Neural cell (in vitro differentiated cells): ENCODE measurements around the gene NDFIP1. TPM values are rescaled to one million over a fixed set of nuclear protein-coding genes. Genes with fewer than 3 reads are reported as not detected.

ENCODE experiments used
- H2AFZ ChIP-seq: fragments of 200-600, 300-800 bp; sonication (generic), shearing (Covaris generic); 2 replicates; pipeline ENCODE4 v1.6.0; 2014; ENCODE audit warnings: low read depth, mild to moderate bottlenecking, antibody characterized with exemption, low read length, moderate library complexity
- H3F3A ChIP-seq: fragments of 200-600 bp; shearing (Covaris generic); 2 replicates; pipeline ENCODE4 v1.6.1; 2016; ENCODE audit warnings: mild to moderate bottlenecking, moderate library complexity, mixed read lengths, antibody characterized with exemption, low read length; ENCODE audit not compliant: insufficient read depth, poor library complexity, severe bottlenecking
- H3K27ac ChIP-seq: fragments of 200-600, 300-800 bp; sonication (generic), shearing (Covaris generic); 2 replicates; pipeline ENCODE4 v1.5.1; 2014; ENCODE audit warnings: mild to moderate bottlenecking, low read length, moderate library complexity
- H3K27me3 ChIP-seq: fragments of 300-800, 200-600 bp; sonication (generic), shearing (Covaris generic); 2 replicates; pipeline ENCODE4 v1.6.0; 2014; ENCODE audit warnings: mild to moderate bottlenecking, low read depth, low read length, moderate library complexity; ENCODE audit not compliant: insufficient read depth
- H3K36me3 ChIP-seq: fragments of 300-800, 200-600 bp; sonication (generic), shearing (Covaris generic); 2 replicates; pipeline ENCODE4 v1.5.1; 2014; ENCODE audit warnings: mild to moderate bottlenecking, antibody characterized with exemption, low read length, moderate library complexity; ENCODE audit not compliant: insufficient read depth
- H3K4me2 ChIP-seq: fragments of 300-800, 200-600 bp; sonication (generic), shearing (Covaris generic); 2 replicates; pipeline ENCODE4 v1.6.0; 2014; ENCODE audit warnings: mild to moderate bottlenecking, low read length
- H3K4me3 ChIP-seq: fragments of 300-800, 200-600 bp; sonication (generic), shearing (Covaris generic); 2 replicates; pipeline ENCODE4 v1.5.1; 2014; ENCODE audit warnings: mild to moderate bottlenecking, low read length, moderate library complexity
- H3K79me2 ChIP-seq: fragments of 200-600 bp; shearing (Covaris generic); replicated peaks from 2 replicates; pipeline ENCODE4 v1.6.0; 2014; ENCODE audit warnings: mild to moderate bottlenecking, low read length, moderate library complexity; ENCODE audit not compliant: insufficient read depth
- H3K9ac ChIP-seq: fragments of 300-800, 200-600 bp; sonication (generic), shearing (Covaris generic); 2 replicates; pipeline ENCODE4 v1.6.1; 2016; ENCODE audit warnings: mild to moderate bottlenecking, low read length, mixed read lengths
- H3K9me2 ChIP-seq: fragments of 200-600 bp; shearing (Covaris generic); 2 replicates; pipeline ENCODE4 v1.6.1; 2016; ENCODE audit warnings: mild to moderate bottlenecking, low read length, mixed read lengths; ENCODE audit not compliant: insufficient read depth
- H3K9me3 ChIP-seq: fragments of 200-600, 300-800 bp; sonication (generic), shearing (Covaris generic); 2 replicates; pipeline ENCODE4 v1.6.1; 2016; ENCODE audit warnings: mild to moderate bottlenecking, mixed run types, low read length, moderate library complexity, mixed read lengths
- H4K20me1 ChIP-seq: fragments of 200-600 bp; shearing (Covaris generic); 2 replicates; pipeline ENCODE4 v1.6.1; 2016; ENCODE audit warnings: mild to moderate bottlenecking, mixed run types; ENCODE audit not compliant: insufficient read depth
- CTCF ChIP-seq: fragments of 450-650 bp; IDR thresholded peaks from 2 replicates; pipeline ENCODE4 v1.5.1; 2014; ENCODE audit warnings: antibody characterized with exemption, mild to moderate bottlenecking, moderate library complexity; ENCODE audit not compliant: poor library complexity, severe bottlenecking
- EP300 ChIP-seq: fragments of 450-650 bp; conservative IDR thresholded peaks from 2 replicates; pipeline ENCODE4 v1.6.1; 2014; ENCODE audit warnings: antibody characterized with exemption, mild to moderate bottlenecking, moderate library complexity; ENCODE audit not compliant: poor library complexity, severe bottlenecking
- EZH2 ChIP-seq: fragments of 200-600, 300-800 bp; shearing (Covaris generic), sonication (generic); IDR thresholded peaks from 2 replicates; pipeline ENCODE4 v1.6.1; 2014; ENCODE audit warnings: antibody characterized with exemption, low read length, borderline replicate concordance, mild to moderate bottlenecking; ENCODE audit not compliant: insufficient read depth, poor library complexity, severe bottlenecking
- MXI1 ChIP-seq: fragments of 450-650 bp; conservative IDR thresholded peaks from 2 replicates; pipeline ENCODE4 v1.6.1; 2014; ENCODE audit warnings: antibody characterized with exemption, mild to moderate bottlenecking; ENCODE audit not compliant: poor library complexity, severe bottlenecking
- POLR2AphosphoS5 ChIP-seq: IDR thresholded peaks from 2 replicates; pipeline ENCODE4 v1.6.1; 2012
- RAD21 ChIP-seq: fragments of 450-650 bp; conservative IDR thresholded peaks from 2 replicates; pipeline ENCODE4 v1.6.1; 2014; ENCODE audit warnings: antibody characterized with exemption, mild to moderate bottlenecking, moderate library complexity
- REST ChIP-seq: IDR thresholded peaks from 2 replicates; pipeline ENCODE4 v1.6.1; 2012; ENCODE audit warnings: borderline replicate concordance
- SMC3 ChIP-seq: fragments of 450-650 bp; conservative IDR thresholded peaks from 2 replicates; pipeline ENCODE4 v1.6.1; 2014; ENCODE audit warnings: antibody characterized with exemption, mild to moderate bottlenecking, moderate library complexity; ENCODE audit not compliant: poor library complexity
- TAF1 ChIP-seq: IDR thresholded peaks from 2 replicates; pipeline ENCODE4 v1.6.1; 2012; ENCODE audit warnings: low read depth
- polyA plus RNA-seq: library from polyadenylated mRNA; depleted of rRNA; stranded (reverse); fragments of >200 nt; gene quantifications from 2 replicates; pipeline ENCODE4 v1.2.3, GENCODE V29; 2014

The NDFIP1 gene
- polyA plus RNA-seq, 1 donor from 2014 or later, result 99.7 TPM

- peak overlapping the region; percentile 62 for H2AFZ ChIP-seq
- no peaks in the 10 kb centered on the region for H3K27me3 ChIP-seq
- H3K4me3 ChIP-seq, result peak overlapping the region; percentile 52
- no peak for TF ChIP-seq TAF1
- H3F3A ChIP-seq, result no peaks in the 10 kb centered on the region
- H3K27ac ChIP-seq, result peak overlapping the region; percentile 93
- peak overlapping the region; percentile 65 for H3K9ac ChIP-seq
- H4K20me1 ChIP-seq, result no peaks in the 10 kb centered on the region
- H3K79me2 ChIP-seq, result no peaks in the 10 kb centered on the region
- H3K9me2 ChIP-seq, result no peaks in the 10 kb centered on the region
- no peaks in the 10 kb centered on the region for H3K36me3 ChIP-seq
- no peaks in the 10 kb centered on the region for H3K9me3 ChIP-seq
- peak overlapping the region; percentile 36 for H3K4me2 ChIP-seq
These were observed 45.2 kb upstream of the NDFIP1 start for GRCh38 chr5:142063376-142063775.

- TF ChIP-seq CTCF (no peak), TAF1 (no peak), SMC3 (peak; percentile 45), POLR2AphosphoS5 (peak; percentile 77), RAD21 (peak; percentile 27), REST (peak; percentile 58), EZH2 (no peak), MXI1 (peak; percentile 41), EP300 (peak; percentile 75)
- no peaks in the 10 kb centered on the region for H3F3A ChIP-seq
- H3K79me2 ChIP-seq, result no peaks in the 10 kb centered on the region
- peak overlapping the region; percentile 65 for H3K9ac ChIP-seq
- peak overlapping the region; percentile 62 for H2AFZ ChIP-seq
- H3K4me2 ChIP-seq, result peak overlapping the region; percentile 36
- H3K27ac ChIP-seq, result peak overlapping the region; percentile 93
- H3K9me2 ChIP-seq, result no peaks in the 10 kb centered on the region
- no peaks in the 10 kb centered on the region for H3K27me3 ChIP-seq
- H3K36me3 ChIP-seq, result no peaks in the 10 kb centered on the region
- peak overlapping the region; percentile 52 for H3K4me3 ChIP-seq
- no peaks in the 10 kb centered on the region for H4K20me1 ChIP-seq
- no peaks in the 10 kb centered on the region for H3K9me3 ChIP-seq
These were observed 44.7 kb upstream of the NDFIP1 start for GRCh38 chr5:142063878-142064331.

GRCh38 chr5:142065273-142065672, 43.3 kb upstream of the NDFIP1 start:
- peak overlapping the region; percentile 4 for H3K4me2 ChIP-seq
- TF ChIP-seq RAD21 (peak; percentile 24), CTCF (no peak), EP300 (peak; percentile 14), SMC3 (no peak), MXI1 (peak; percentile 29), EZH2 (no peak), POLR2AphosphoS5 (peak; percentile 21), REST (peak; percentile 47), TAF1 (peak; percentile 36)
- H3K4me3 ChIP-seq, result no peak overlapping the region
- no peak overlapping the region for H2AFZ ChIP-seq
- H3K9me2 ChIP-seq, result no peaks in the 10 kb centered on the region
- H3F3A ChIP-seq, result no peaks in the 10 kb centered on the region
- no peaks in the 10 kb centered on the region for H3K36me3 ChIP-seq
- peak overlapping the region; percentile 65 for H3K9ac ChIP-seq
- H4K20me1 ChIP-seq, result no peaks in the 10 kb centered on the region
- no peaks in the 10 kb centered on the region for H3K79me2 ChIP-seq
- H3K9me3 ChIP-seq, result no peaks in the 10 kb centered on the region
- H3K27ac ChIP-seq, result peak overlapping the region; percentile 93
- no peaks in the 10 kb centered on the region for H3K27me3 ChIP-seq
